ENCODE data around the gene HES2.

- no peak for TF ChIP-seq CTCF (IDR thresholded peaks at IDR 0.05; ENCODE audit: poor library complexity)
- TF ChIP-seq EZH2 (IDR thresholded peaks at IDR 0.05; ENCODE audit: borderline replicate concordance): no peak
- TF ChIP-seq EZH2phosphoT487 (IDR thresholded peaks at IDR 0.05; ENCODE audit: low read depth, severe bottlenecking, unreplicated experiment): no peak
Measured at GRCh38 chr1:6392809-6393399, 26.8 kb downstream of the HES2 start.
